NCI-H82 treated with DMSO at 0.1 percent for 48 hours (cell line): ENCODE results near the gene ECHDC1.

ENCODE experiments used
- DNase-seq: peaks from one replicate; lab custom pipeline; 2025; ENCODE audit not compliant: unreplicated experiment; lab: John Stamatoyannopoulos, UW

ECHDC1 gene

DNA sequence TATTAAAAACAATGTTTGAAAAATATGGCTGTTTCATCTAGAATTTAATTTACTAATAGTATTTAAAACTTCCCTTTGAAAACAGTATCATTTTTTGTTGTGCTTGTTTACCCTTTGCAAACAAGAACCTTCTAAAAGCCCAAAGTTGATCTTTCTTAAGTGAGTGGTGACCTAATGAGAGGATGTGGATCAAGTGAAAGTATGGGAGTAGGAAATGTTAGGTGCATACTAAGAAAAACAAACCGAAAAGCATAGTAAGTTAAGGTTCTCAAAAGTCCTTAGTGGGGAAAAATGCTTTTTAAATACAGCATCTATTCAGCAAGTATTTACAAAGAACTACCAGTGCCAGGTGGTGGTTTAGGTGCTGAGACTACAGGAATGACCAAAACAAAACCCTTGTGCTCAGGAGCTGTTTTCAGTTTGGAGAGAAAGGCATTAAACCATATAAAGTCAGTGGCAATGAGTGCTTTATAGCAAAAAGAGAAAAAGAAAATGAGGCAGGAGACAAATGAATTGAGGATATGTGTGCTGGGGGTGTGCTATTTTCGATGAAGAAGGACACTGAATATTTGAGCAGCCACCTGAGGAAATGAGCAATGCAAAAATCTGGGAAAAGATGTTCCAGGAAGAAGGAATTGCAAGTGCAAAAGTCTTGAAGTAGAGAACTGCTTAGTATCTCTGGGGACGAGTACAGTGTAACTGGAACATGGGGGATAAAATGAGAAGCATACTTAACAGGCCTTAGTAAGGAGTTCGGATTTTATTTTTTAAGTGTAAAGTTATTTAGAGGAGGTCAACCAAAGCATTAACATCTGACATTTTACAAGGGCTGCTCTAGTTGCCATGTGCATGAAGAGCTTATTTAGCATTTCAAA is 52.8 kb downstream of the ECHDC1 start:
- no peak for DNase-seq

DNA sequence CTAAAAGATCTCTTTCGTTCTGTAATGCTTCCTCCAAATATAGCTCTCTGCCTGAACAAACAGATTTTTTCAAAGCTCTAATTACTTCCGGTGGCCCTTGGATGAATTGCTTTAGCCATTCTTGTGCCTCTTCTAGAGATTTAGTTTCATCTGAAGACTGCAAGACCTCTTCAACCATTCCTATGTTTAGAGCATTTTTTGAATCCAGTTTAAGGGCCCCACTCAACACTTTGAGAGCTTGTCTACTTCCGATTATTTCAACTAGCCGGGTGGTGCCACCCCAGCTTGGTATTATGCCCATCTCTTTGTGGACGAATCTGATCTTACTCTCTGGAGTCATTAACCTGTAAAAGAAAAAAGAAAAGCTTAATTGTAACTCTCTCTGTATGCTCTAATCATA is 53.5 kb downstream of the ECHDC1 start:
- no peak for DNase-seq

DNA sequence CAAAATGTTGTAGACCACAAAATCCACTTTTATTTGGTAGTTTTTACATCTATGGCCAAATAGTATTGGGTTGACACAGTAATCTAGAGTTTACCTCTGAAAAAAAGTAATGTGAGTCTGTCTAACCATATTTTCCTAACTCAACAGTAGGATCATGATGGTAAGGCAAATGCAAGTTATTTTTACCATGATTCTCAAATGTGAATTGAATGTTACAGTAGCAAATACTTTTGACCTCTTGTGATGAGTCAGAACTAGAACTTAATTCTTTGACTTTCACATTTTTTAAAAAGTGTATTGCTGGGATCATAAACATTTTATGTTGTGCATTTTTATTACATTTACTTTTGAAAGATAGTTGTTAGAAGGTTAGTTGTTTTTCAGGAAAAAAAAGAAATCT is 54.7 kb downstream of the ECHDC1 start:
- DNase-seq: no peak

DNA sequence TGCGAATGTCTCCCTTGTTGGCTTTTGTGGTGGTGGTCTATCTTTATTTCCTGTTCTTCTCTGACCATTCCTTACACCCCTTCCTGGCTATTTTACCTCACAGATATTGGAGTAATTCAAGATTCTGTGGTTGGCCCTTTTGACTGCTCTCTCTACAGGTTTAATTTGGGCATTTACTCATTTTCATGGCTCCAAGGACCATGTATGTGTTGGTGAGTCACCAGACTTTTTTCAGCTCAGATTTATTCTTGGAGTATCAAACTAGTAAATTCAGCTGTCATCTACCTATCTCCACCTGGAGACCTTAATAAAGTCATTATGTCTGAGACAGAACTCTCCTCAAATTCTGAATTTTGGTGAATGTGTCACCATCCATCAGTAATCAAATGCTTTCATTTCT is 61.2 kb downstream of the ECHDC1 start:
- DNase-seq: no peak

DNA sequence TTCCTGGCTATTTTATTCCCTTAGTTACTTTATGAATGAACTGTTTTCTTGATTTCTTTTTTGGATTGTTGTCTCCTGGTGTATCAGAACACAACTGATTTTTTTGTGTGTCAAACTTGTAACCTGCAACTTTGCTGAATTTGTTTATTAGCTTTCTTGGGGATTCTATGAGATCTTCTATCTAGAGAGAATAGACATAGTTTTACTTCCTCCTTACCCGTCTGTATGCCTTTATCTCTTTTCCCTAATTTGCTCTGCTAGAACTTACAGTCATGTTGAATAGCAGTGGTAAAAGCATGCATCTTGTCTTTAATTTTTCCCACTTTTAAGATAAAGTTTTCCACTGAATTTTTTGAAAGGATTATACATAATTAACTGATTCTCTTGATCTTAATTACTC is 63.6 kb downstream of the ECHDC1 start:
- no peak for DNase-seq

DNA sequence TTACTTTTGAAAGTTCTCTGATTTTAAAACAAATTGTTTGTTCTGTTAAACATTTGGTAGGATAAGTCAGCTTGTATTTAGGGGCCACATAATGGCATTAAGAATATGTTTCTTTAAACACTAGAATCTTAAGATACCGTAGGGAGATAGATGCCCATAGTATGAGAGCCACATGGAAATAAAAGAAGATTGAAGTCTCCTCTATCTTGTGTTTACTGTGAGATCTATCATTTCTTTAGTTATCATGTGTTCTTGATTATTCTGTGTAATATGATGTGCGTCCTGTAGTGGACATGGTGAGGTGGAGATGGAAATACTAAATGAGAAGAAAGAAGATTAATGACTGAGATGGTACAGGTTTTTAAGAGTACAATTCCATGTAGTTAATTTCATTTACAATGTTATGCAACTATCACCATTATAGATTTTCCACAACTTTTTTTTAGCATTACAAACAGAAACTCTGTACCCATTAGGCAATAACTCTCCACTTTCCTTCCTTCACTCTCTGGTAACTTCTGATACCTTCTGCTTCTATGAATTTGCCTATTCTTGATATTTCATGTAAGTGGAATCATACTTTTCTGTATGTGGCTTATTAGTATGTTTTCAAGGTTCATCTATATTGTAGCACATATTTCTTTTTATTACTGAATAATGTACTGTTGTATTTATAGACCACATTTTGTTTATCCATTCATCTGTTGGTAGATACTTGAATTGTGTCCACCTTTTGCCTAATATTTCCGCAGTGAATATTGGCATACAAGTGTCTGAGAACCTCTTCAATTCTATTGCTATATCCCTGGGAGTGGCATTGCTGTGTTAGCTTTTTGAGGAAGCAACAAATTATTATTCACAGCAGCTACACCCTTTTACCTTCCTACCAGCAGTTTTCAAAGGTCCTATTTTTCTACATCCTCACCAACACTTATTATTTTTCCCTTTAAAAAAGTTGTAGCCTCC is 65.2 kb downstream of the ECHDC1 start:
- DNase-seq: no peak

DNA sequence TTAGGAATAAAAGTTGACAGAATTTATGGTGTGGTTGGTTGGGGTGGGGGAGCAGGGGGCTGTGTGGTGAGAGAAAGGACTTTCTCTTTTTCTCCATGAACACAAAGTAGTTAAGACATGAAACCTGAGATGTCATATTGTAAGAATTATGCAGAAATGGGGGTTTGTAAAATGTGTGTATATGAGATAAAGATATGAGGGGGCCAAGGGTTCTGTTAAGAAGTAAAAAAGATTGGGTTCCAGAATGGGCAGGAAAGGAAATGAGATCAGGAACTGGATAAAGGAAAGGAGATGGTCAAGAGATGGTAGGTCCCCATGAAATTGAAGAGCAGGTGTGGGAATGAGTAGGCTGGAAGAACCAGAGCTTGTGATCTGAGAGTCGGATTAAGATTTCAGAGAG is 67.1 kb downstream of the ECHDC1 start:
- peak; percentile 11 for DNase-seq

DNA sequence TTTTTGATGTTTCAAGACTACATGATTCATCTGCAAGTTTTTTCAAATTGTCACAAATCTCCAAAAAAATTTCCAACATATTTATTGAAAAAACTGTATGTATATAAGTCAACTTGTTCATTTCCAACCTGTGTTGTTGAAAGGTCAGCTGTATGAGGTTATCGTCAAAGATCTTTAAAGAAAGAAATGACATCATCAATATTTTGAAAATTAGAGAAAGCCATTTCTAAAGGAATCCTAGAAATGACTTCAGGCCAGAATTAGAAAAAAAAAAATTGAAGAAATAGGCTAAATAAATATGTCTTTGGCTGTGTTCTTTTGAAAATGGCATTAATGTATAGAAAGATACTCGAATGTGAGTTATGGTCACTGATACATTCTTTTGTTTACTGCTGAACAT is 69.9 kb downstream of the ECHDC1 start:
- DNase-seq: no peak

DNA sequence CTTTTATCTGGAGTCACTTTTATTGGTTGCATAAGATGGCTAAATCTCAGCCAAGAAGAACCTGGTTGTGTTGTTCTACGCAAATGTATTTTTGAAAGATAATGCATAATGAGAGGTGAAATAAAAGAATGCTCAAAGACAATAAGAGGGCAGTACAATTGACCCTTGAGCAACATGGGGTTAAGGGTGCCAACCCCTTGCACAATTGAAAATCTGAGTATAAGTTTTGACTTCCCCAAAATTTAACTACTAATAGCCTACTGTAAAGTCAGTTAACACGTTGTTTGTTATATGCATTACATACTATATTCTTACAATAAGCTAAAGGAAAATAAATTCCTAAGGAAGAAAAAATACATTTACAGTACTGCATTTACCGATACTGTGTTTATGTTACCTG is 70.8 kb downstream of the ECHDC1 start:
- DNase-seq: no peak

DNA sequence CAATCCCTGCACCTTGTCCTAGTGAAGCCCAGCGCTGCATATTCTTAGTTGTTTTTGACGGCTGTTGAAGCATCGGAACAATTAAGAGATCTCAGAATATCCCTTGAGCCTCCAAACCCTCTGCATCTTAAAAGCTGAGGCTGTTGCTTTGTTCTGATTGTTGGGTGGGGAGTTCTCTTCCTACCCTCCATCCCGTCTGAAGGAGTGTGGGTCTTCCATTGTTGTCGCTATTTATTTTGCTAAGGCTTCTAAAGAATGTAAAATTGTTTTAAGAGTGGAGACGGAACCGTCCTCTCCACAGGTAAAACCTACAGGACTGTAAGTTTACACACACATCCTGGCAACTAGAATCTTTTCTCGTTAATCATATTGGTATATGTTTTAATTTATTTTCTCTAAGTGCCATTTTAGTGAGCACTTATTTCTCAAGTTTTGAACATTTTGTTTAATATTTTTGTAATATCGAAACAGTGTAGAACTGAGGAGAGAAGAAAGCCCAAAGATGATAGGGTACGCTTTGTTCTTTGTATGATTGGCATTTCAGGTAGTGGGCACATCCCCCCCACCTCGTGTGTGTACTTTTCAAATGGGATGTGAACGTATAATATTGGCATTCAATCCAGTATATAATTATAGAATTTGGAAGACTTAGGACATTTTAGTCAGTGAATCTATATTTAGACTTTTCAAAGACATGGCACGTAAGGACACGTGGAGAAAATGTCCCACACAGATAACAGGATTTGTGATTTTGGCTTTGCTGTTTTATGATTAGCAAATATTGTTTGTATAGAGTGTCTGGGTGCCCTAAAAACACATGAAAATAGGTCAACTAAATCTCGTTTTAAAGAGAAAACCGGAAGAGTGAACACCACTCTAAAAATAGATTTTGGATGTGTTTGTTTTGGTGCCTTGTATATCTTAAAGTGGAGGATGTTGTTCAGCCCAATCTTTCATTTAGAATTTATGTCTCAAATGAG is 75.5 kb downstream of the ECHDC1 start:
- peak; percentile 14 for DNase-seq

DNA sequence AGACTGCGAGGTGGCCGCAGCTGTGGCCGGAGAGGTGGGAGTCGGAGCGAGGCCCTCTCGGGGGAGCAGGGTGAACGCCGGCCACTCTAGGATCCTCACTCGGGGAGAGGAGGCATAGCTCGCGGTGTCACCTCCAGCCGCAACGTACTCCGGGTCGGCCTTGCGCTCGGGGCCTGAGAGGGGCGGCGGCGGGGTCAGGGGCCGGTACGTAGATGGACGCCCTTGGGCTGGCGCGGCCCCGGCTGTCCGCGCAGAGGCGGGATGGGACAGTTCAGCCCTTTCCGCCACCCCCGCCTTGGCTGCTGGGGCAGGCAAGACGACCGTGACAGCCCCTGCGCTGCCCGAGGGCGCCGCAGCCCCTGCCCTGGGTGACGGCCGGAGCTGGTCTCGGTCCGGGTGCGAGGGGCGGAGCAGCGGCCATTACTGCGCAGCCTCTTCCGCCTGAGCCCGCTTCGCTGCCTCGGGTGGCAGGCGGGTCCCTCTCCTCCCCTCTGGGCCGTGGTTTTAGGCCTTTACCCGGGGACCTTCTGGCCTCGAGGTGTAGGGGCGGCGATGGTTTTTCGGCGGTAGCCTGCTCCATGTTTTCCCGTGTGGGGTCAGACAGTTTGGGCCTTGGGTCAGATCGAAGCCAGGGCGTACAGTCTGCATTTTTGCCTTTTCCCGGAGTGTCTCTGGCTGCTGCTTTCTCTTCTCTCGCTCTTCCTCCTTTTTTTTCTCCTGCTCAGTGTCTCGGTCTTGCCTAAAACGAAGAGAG is 76.3 kb downstream of the ECHDC1 start:
- DNase-seq: no peak

DNA sequence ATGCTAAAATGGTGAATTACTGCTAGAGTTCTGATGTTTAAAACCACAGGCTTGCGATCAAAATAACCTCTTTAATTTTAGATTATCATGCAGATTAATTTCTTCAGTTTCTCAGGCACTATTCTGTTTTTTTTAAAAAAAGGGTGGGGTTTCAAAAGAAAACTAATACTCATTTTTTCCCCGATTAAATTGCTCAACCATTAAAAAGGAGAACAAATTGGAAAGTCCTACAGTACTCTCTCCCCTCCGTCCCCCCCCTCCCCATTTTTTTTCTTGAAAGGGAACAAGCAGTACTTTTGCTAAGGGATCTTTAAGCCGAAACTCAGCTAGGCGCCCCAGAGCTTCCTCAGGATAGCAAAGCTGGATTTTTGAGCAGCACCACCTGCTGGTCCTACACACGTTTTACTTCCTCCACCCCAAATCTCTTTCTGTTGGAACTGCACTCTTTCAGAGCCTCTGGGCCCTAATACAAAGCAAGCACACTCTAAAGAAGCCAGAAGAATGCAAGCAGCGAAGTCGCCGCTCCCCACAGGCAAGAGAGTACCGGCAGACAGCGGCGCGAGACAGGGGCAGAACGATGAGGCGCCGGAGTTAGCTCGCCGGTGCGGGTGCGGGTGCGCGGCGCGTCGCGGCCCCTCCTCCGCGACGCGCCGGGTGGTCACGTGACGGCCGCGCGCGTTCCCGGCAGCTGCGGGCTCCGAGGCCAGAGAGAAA is 77.1 kb downstream of the ECHDC1 start, which contains the start of gene RNF146:
RNF146 (plus strand) TSS at position 687 of the 714 bp plus-strand sequence. CDS start 13,475 bp downstream, outside the sequence.
- DNase-seq: peak; percentile 71

DNA sequence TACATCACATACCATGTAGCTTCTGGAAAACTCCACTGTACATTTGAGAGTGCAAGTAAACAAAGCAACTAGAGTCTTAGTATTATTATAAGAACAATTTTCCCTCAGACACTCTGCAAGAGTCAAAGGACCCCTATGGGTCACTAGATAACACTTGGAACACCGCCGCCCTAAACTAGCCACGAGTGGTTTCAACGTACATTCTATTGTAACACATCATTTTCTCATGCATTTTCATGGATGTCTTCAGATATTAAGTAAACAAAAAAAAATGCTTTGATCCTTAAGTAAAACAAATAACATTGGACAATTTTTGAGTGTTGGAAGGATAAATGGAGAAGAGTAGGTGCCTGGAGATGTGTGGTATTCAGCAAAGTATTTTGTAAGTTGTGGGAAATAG is 79.9 kb downstream of the ECHDC1 start:
- no peak for DNase-seq

DNA sequence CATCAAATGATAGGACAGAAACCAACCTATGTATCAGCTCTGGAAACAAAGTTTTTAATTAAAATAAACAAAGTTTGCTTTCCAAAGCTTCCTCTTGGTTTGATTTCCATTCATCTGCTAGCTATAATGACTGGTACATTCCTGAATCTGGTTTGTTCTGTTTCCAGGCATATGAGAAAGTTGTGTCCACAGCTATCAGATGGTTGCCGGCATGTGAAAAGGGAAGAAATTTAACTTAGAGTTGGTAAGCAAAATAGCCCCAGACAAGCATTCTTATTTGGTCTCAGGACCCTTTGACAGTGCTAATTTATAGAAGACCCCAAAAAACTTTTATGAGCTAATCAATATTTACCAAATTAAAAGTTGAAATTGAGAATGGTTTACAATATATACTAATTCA is 80.5 kb downstream of the ECHDC1 start:
- DNase-seq: no peak

DNA sequence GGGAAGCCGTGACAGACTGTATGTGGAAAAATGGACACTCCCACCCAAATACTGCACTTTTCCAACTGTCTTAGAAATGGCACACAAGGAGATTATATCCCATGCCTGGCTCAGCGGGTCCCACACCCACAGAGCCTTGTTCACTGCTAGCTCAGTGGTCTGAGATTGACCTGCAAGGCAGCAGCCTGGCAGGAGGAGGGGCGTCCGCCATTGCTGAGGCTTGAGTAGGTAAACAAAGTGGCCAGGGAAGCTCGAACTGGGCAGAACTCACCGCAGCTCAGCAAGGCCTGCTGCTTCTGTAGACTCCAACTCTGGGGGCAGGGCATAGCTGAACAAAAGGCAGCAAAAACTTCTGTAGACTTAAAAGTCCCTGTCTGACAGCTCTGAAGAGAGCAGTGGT is 88.1 kb downstream of the ECHDC1 start:
- DNase-seq: no peak

DNA sequence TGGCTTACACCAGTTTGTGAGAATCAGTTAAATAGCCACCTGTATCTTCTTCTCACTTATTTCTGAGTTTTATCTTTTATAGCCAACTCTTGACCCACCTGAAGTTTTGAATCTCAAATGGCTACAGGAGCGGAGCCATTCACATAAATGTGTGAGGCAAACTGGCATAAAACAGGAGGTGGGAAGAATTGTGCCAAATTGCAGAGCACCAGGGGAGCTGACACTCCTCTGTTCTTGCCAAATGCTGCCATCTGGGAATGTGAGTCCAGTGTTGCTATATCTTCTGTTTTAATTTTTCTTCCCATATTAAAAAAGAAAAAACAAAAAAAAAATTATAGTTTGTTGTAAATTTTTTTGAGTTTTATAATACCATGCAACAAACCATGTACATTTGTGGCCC is 93.8 kb downstream of the ECHDC1 start:
- DNase-seq: no peak

DNA sequence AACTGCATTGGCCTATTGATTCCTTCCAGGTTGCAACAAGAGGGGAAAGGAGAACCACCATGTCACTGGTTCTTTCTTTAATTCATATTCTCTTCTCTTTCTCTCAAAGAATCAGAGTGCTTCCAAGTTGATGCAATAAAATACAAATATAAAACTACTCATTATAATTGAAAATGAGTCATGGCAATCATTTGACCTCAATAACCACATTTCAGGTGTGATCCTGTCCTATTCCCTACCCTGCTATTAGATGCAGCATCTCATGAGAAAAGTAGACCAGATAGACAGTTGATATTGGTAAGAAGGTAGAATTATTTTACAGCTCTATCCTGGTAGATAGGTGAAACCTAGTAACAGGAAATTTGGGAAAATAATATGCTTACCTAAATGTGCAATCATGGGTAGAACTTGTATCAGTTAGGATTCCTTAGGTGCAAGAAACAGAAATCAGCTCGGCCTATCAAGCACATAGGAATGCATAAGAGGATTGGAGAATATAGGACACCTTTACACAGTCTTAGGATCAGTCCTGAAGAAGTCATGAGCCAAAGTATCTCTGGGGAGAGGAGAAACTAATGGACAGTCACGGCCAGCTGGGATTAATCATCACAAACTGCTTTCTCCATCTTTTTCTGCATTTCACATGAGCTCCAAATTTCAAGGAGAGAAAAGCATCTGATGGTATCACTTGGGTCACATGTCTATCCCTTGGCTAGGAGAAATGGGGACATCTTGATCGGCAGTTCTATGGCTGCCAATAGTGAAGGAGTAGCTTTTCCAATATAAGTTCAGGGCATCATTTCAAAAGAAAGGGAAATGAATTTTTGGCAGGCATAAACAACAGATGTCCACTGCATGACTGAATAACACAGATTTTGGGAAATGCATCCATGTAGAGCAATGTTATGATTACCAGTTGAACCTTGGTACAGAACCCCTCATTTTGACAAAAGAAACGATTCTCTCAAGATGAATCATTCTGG is 96.0 kb downstream of the ECHDC1 start:
- no peak for DNase-seq

DNA sequence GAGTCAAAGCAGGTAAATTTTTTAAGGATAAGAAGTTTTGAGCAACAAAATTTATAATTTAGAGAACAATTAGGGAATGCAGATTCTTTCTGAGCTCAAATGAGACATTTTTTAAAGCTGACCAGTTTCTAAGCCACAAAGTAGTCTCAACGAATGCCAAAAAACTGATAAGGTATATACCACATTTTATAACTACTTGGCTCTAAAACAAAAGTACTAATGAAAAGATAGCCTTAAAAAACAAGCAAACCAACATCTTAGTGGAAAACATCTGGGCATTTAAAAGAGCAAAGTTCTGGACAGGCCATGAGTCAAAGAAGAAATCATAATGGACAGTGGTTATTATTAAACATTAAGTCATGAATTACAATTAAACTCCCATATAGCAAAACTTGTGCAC is 99.9 kb downstream of the ECHDC1 start:
- no peak for DNase-seq
